SK-N-SH treated with all-trans-retinoic acid at 6 μM for 48 hours (cell line): ENCODE results near the gene TACO1.

ENCODE experiments used
- ARNTL ChIP-seq: fragments of 450-650 bp; formaldehyde crosslinking; IDR thresholded peaks from 2 replicates; pipeline ENCODE4 v1.5.0; 2020; ENCODE audit warnings: low read depth, mild to moderate bottlenecking, moderate library complexity, borderline replicate concordance
- BACH2 ChIP-seq: fragments of 250-450 bp; sonication (Bioruptor Pico); IDR thresholded peaks from 2 replicates; pipeline ENCODE4 v1.9.0; 2021; ENCODE audit warnings: mild to moderate bottlenecking, borderline replicate concordance
- GLIS3 ChIP-seq: fragments of 250-450 bp; sonication (Bioruptor Pico); IDR thresholded peaks from 2 replicates; pipeline ENCODE4 v1.5.0; 2020; ENCODE audit warnings: mild to moderate bottlenecking, moderate library complexity
- PATZ1 ChIP-seq: fragments of 250-450 bp; sonication (Bioruptor Pico); IDR thresholded peaks from 2 replicates; pipeline ENCODE4 v1.8.0; 2020; ENCODE audit warnings: mild to moderate bottlenecking, moderate library complexity, borderline replicate concordance
- TSHZ2 ChIP-seq: fragments of 250-450 bp; sonication (Bioruptor Pico); IDR thresholded peaks from 2 replicates; pipeline ENCODE4 v1.5.0; 2020; ENCODE audit warnings: mild to moderate bottlenecking, moderate library complexity
- ZFP30 ChIP-seq: fragments of 450-650 bp; formaldehyde crosslinking; IDR thresholded peaks from 2 replicates; pipeline ENCODE4 v1.5.0; 2022; ENCODE audit warnings: mild to moderate bottlenecking, moderate library complexity
- ZNF70 ChIP-seq: fragments of 450-650 bp; formaldehyde crosslinking; IDR thresholded peaks from 2 replicates; pipeline ENCODE4 v1.5.0; 2020; ENCODE audit warnings: mild to moderate bottlenecking, moderate library complexity
- ZNF8 ChIP-seq: fragments of 450-650 bp; formaldehyde crosslinking; IDR thresholded peaks from 2 replicates; pipeline ENCODE4 v1.5.0; 2020; ENCODE audit warnings: mild to moderate bottlenecking, moderate library complexity
- TF ChIP-seq, protein P1 (sequence below): fragments of 250-450 bp; sonication (Bioruptor Pico); IDR thresholded peaks from 2 replicates; pipeline ENCODE4 v1.8.0; 2021; ENCODE audit warnings: low read depth, mild to moderate bottlenecking, moderate library complexity, borderline replicate concordance

DNA sequence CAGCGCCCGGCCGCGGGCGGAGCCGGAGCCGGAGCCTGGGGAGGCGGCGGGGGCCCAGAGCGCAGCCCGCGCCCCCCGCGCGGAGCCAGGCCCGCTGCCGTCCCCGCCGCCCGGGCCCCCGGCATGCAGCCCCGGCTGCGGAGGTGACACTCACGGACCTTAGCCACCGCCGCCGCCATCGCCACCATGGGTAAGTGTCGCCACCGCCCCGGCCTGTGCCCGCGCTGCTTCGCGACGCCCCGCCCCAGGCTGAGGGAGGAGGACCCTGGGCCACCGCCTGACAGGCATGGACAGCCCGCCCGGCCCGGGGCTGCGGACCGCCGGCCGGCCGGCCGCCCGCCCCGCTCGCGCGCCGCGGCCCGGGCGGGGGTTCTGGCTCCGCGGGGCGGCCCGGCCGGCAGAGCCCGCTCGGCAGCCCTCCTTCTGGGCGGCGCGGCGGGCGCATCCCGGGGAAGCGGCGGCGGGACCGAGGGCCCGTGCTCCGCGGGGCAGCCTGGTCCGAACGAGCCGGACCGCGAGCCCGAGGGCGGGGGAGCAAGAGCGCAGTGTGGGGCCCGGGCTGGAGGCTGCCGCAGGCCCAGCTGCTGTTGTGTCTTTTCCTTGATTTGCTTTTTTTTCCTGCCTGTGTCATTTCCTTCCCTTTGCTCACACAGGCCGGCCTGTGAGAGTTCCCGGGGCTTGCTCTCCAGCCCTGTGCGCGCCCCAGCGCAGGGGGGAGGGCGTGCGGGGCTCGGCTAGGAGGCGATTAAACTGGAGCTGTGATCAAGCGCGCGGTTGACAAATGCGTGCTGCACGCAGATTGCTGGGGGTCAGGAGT lies 22.1 kb downstream of the TACO1 start:
- TF ChIP-seq GLIS3 (CRISPR knock-in tag): no peak
- TF ChIP-seq BACH2 (CRISPR knock-in tag): no peak
- TF ChIP-seq, protein P1, sequence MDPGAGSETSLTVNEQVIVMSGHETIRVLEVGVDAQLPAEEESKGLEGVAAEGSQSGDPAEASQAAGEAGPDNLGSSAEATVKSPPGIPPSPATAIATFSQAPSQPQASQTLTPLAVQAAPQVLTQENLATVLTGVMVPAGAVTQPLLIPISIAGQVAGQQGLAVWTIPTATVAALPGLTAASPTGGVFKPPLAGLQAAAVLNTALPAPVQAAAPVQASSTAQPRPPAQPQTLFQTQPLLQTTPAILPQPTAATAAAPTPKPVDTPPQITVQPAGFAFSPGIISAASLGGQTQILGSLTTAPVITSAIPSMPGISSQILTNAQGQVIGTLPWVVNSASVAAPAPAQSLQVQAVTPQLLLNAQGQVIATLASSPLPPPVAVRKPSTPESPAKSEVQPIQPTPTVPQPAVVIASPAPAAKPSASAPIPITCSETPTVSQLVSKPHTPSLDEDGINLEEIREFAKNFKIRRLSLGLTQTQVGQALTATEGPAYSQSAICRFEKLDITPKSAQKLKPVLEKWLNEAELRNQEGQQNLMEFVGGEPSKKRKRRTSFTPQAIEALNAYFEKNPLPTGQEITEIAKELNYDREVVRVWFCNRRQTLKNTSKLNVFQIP (CRISPR knock-in tag): no peak
- TF ChIP-seq ZNF8 (CRISPR knock-in tag): no peak
- no peak for TF ChIP-seq PATZ1
- TF ChIP-seq TSHZ2 (CRISPR knock-in tag): no peak
- no peak for TF ChIP-seq ZFP30 (CRISPR knock-in tag)
- no peak for TF ChIP-seq ZNF70
- no peak for TF ChIP-seq ARNTL (CRISPR knock-in tag)
